Keratinocyte (primary cell): ENCODE measurements around the gene SLC7A6. TPM values are rescaled to one million over a fixed set of nuclear protein-coding genes. Genes with fewer than 3 reads are reported as not detected.

ENCODE experiments used
- DNase-seq: peaks from one replicate; pipeline ENCODE4 v3.0.0-alpha.2; 2011; ENCODE audit warnings: low read depth, missing footprints, low spot score
- FAIRE-seq: peaks from 2 replicates; lab custom pipeline; 2011; peaks lifted over from hg19 to GRCh38; lab: Jason Lieb, UNC
- H2AFZ ChIP-seq: 2 replicates; pipeline ENCODE4 v1.6.0; 2012; ENCODE audit warnings: low read length, control low read depth, inconsistent platforms; ENCODE audit not compliant: control insufficient read depth
- H3K27ac ChIP-seq: 2 replicates; pipeline ENCODE4 v1.5.1; 2011; ENCODE audit warnings: low read length; ENCODE audit not compliant: control insufficient read depth, insufficient read depth
- H3K27me3 ChIP-seq: 3 replicates; pipeline ENCODE4 v1.6.0; 2011; ENCODE audit warnings: low read length; ENCODE audit not compliant: control insufficient read depth, insufficient read depth; ENCODE audit errors: extremely low read depth
- H3K36me3 ChIP-seq, 2 experiments: 2 replicates in 1 of 2; 3 replicates in 1 of 2; pipeline ENCODE4 v1.5.1; 2011; ENCODE audit warnings: low read length in 2 of 2, mild to moderate bottlenecking in 1 of 2; ENCODE audit not compliant: control insufficient read depth in 2 of 2, insufficient read depth in 2 of 2; ENCODE audit errors: extremely low read depth in 1 of 2
- H3K4me1 ChIP-seq: 3 replicates; pipeline ENCODE4 v1.5.1; 2011; ENCODE audit warnings: low read length; ENCODE audit not compliant: control insufficient read depth, insufficient read depth; ENCODE audit errors: extremely low read depth
- H3K4me2 ChIP-seq: 3 replicates; pipeline ENCODE4 v1.6.0; 2011; ENCODE audit warnings: low read depth, low read length; ENCODE audit not compliant: control insufficient read depth, insufficient read depth; ENCODE audit errors: extremely low read depth
- H3K4me3 ChIP-seq, 3 experiments: fragments of 200-600 bp in 1 of 3; sonication (generic) in 1 of 3; 2 replicates in 2 of 3; 3 replicates in 1 of 3; pipeline ENCODE4 v1.5.1; 2011 to 2016; ENCODE audit warnings: low read length in 3 of 3, mild to moderate bottlenecking in 3 of 3, control low read depth in 2 of 3, inconsistent platforms in 1 of 3, low read depth in 1 of 3, mixed read lengths in 1 of 3, mixed run types in 1 of 3, moderate library complexity in 1 of 3; ENCODE audit not compliant: control insufficient read depth in 2 of 3, insufficient read depth in 2 of 3; ENCODE audit errors: extremely low read depth in 1 of 3
- H3K79me2 ChIP-seq: 2 replicates; pipeline ENCODE4 v1.6.0; 2012; ENCODE audit warnings: low read length; ENCODE audit not compliant: control insufficient read depth, insufficient read depth
- H3K9ac ChIP-seq: 3 replicates; pipeline ENCODE4 v1.6.0; 2011; ENCODE audit warnings: low read length; ENCODE audit not compliant: control insufficient read depth, insufficient read depth; ENCODE audit errors: extremely low read depth
- H3K9me1 ChIP-seq: 3 replicates; pipeline ENCODE4 v1.6.0; 2011; ENCODE audit warnings: low read length; ENCODE audit not compliant: control insufficient read depth, insufficient read depth; ENCODE audit errors: extremely low read depth
- H3K9me3 ChIP-seq: 2 replicates; pipeline ENCODE4 v1.5.1; 2012; ENCODE audit warnings: low read depth, low read length; ENCODE audit not compliant: control insufficient read depth
- H4K20me1 ChIP-seq: 3 replicates; pipeline ENCODE4 v1.6.0; 2011; ENCODE audit warnings: low read length; ENCODE audit not compliant: control insufficient read depth, insufficient read depth; ENCODE audit errors: extremely low read depth
- EZH2 ChIP-seq: IDR thresholded peaks from one replicate; pipeline ENCODE4 v1.6.1; 2012; ENCODE audit warnings: inconsistent platforms, mild to moderate bottlenecking, low read length, moderate library complexity
- dilution Hi-C: fragments of 300-500 bp; cut with MboI; formaldehyde crosslinking; loops from one replicate; pipeline ENCODE4 v1.7.0; 2020; ENCODE audit warnings: low sequenced_read_pairs; ENCODE audit not compliant: extremely low pct_ligation_motif_present
- polyA plus RNA-seq, 5 experiments: library from polyadenylated mRNA; depleted of rRNA in 3 of 5; stranded (reverse) in 3 of 5; stranded (forward) in 1 of 5; unstranded in 1 of 5; fragments of >200 nt; gene quantifications; 1 replicate in 1 of 5; 2 replicates in 3 of 5; 3 replicates in 1 of 5; pipeline versions ENCODE4 v1.2.1 to v1.2.3, GENCODE V29; 2011 to 2012; ENCODE audit warnings: missing spikeins in 2 of 5, low read depth in 1 of 5, low replicate concordance in 1 of 5
- TF ChIP-seq, protein P1 (sequence below), 3 experiments: IDR thresholded peaks in 1 of 3; conservative IDR thresholded peaks in 1 of 3; optimal IDR thresholded peaks in 1 of 3; 2 replicates in 2 of 3; 3 replicates in 1 of 3; pipeline versions ENCODE3 to v1.5.1; 2011; ENCODE audit warnings: low read length in 3 of 3, mild to moderate bottlenecking in 3 of 3, moderate library complexity in 2 of 3, control low read depth in 1 of 3, inconsistent platforms in 1 of 3; ENCODE audit not compliant: insufficient read depth in 2 of 3; ENCODE audit errors: extremely low read depth in 1 of 3

SLC7A6 gene
- polyA plus RNA-seq, 1 donor (not counting 4 experiments of a cell fraction or from before 2014, with no cell fraction given): 43.4 TPM

DNA sequence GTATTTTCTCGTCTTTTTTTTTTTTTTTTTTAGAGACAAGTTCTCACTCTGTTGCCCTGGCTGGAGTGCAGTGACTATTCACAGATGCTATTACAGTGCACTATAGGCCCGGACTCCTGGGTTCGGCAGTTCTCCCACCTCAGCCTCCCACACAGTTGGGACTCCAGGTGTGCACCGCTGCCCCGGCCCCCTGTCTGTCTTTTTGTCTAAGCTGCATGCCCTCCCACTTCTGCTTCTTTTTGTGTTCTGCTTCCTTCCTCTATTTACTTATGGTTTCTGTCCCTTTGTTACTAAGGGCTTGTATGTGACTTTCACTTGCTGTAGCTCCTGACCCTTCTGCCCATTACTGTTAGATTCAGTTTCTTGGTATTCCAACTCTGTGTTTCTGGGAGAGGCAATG, 20.5 kb downstream of the SLC7A6 start:
- Histone ChIP-seq H3K27me3 (no peaks in the 10 kb centered on the region), H4K20me1 (no peaks in the 10 kb centered on the region), H3K4me3 (no peak overlapping the region), H2AFZ (no peak overlapping the region), H3K79me2 (peaks cover 8% of the 10 kb centered on the region), H3K27ac (no peak overlapping the region), H3K9ac (no peak overlapping the region), H3K36me3 (peaks cover 17 to 19% of the 10 kb centered on the region in 2 experiments), H3K9me1 (peaks cover 3% of the 10 kb centered on the region), H3K9me3 (no peaks in the 10 kb centered on the region), H3K4me1 (peaks cover 11% of the 10 kb centered on the region), H3K4me2 (no peak overlapping the region)
- dilution Hi-C loops: no loop called here
- FAIRE-seq (no peak), DNase-seq (no peak)
- TF ChIP-seq, protein P1, sequence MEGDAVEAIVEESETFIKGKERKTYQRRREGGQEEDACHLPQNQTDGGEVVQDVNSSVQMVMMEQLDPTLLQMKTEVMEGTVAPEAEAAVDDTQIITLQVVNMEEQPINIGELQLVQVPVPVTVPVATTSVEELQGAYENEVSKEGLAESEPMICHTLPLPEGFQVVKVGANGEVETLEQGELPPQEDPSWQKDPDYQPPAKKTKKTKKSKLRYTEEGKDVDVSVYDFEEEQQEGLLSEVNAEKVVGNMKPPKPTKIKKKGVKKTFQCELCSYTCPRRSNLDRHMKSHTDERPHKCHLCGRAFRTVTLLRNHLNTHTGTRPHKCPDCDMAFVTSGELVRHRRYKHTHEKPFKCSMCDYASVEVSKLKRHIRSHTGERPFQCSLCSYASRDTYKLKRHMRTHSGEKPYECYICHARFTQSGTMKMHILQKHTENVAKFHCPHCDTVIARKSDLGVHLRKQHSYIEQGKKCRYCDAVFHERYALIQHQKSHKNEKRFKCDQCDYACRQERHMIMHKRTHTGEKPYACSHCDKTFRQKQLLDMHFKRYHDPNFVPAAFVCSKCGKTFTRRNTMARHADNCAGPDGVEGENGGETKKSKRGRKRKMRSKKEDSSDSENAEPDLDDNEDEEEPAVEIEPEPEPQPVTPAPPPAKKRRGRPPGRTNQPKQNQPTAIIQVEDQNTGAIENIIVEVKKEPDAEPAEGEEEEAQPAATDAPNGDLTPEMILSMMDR (optimal IDR thresholded peaks at IDR 0.05 in 1 of 3, IDR thresholded peaks at IDR 0.05 in 1 of 3, conservative IDR thresholded peaks at IDR 0.05 in 1 of 3; ENCODE audit: extremely low read depth in 1 of 3, insufficient read depth in 2 of 3, low read length in 3 of 3): no peak
- TF ChIP-seq EZH2: no peak

DNA sequence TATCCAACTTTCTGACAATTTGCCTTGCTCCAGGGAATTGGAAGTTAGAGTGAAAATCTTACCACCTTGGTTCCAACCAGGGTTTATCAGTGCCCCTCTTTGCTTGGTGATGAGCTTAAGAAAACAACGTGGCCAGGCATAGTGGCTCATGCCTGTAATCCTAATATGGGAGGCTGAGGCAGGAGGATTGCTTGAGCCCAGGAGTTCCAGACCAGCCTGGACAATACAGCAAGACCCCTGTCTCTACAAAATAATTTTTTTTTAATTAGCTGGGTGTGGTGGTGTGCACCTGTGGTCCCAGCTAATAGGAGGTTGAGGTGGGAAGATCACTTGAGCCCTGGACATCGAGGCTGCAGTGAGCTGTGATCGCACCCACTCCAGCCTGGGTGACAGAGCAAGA, 21.4 kb downstream of the SLC7A6 start:
- Histone ChIP-seq H3K9ac (no peak overlapping the region), H3K27ac (no peak overlapping the region), H3K4me1 (peaks cover 11% of the 10 kb centered on the region), H3K79me2 (peaks cover 5% of the 10 kb centered on the region), H3K9me1 (peaks cover 3% of the 10 kb centered on the region), H3K4me2 (no peak overlapping the region), H3K9me3 (no peaks in the 10 kb centered on the region), H3K27me3 (no peaks in the 10 kb centered on the region), H4K20me1 (no peaks in the 10 kb centered on the region), H3K4me3 (no peak overlapping the region), H2AFZ (no peak overlapping the region), H3K36me3 (peaks cover 20 to 22% of the 10 kb centered on the region in 2 experiments)
- dilution Hi-C loops: no loop called here
- DNase-seq (no peak), FAIRE-seq (no peak)
- TF ChIP-seq, protein P1 (optimal IDR thresholded peaks at IDR 0.05 in 1 of 3, IDR thresholded peaks at IDR 0.05 in 1 of 3, conservative IDR thresholded peaks at IDR 0.05 in 1 of 3; ENCODE audit: extremely low read depth in 1 of 3, insufficient read depth in 2 of 3, low read length in 3 of 3): no peak
- no peak for TF ChIP-seq EZH2
